GM18508 (cell line): ENCODE results near the gene MED12L.
A peak's percentile ranks its signal among the peaks of the same experiment; 100 is the strongest.

Experiments used
- ATAC-seq: cut with Tn5 transposase; IDR thresholded peaks from one replicate; pipeline ENCODE4 v1.9.1; 2021; ENCODE audit warnings: moderate number of reproducible peaks; ENCODE audit not compliant: insufficient read depth, unreplicated experiment

Gene MED12L

DNA sequence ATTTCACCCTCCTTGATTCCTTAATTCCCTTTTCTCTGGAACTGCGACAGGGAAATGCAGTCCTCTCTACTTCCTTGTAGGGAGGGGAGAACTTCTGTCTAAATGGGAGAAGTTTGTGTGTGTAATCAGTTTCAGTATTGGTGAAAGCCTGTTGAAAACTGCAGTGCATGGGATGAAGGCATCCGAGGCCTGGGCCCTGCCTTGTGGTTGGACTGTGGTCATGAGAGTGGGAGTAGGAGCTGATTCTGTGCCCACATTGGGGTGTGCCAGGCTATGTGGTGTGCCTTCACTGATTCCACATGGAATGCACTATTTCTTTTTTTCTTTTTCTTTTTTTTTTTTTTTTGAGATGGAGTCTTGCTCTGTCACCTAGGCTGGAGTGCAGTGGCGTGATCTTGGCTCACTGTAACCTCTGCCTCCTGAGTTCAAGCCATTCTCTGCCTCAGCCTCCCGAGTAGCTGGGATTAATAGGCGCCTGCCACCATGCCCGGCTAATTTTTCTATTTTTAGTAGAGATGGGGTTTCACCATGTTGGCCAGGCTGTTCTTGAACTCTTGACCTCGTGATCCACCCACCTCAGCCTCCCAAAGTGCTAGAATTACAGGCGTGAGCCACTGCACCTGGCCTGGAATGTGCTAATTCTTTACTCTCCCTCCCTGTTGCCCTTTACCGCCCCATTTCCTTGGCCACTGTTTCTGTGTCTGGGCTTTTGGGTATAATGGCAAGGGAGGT is 84.7 kb downstream of the MED12L start:
- peak; percentile 28 for ATAC-seq

GRCh38 chr3:151171145-151171757 is 85.8 kb downstream of the MED12L start:
- peak; percentile 57 for ATAC-seq

DNA sequence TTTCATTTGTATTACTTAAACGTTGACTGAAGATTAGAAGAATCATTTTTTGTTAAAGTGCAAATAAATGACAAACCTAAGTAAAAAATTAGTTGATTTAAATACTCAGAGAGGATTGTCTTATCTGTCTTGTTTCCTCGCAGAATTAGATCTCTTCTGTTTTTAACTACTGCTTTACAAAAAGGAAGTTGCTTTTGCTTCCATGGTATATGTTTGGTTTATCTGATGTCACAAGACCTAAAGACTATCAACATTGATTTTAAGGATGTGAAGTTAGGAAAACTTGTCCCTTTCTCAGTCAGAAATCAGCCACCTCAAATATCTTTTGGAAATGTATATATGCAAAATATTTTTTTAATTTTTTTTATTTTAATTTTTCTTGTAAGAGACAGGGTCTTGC is 88.9 kb downstream of the MED12L start:
- ATAC-seq, result no peak

DNA sequence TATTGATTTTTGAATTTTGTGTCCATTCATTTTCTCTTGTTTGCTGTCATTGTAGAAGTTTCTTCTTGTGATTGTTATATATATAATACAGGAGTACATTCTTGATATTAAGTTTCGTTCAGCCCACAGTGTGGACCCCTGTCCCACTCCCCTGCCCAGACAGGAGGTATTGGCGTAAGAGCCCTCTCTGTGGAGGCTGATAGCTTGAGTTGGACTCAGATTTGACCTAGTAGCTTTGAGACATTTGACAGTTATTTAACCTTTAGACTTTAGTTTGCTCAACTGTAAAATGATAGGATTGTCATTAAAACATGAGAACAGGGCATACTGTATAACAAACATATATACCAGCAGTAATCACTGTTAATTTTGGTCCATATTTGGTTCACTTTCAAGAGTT is 90.5 kb downstream of the MED12L start:
- no peak for ATAC-seq

DNA sequence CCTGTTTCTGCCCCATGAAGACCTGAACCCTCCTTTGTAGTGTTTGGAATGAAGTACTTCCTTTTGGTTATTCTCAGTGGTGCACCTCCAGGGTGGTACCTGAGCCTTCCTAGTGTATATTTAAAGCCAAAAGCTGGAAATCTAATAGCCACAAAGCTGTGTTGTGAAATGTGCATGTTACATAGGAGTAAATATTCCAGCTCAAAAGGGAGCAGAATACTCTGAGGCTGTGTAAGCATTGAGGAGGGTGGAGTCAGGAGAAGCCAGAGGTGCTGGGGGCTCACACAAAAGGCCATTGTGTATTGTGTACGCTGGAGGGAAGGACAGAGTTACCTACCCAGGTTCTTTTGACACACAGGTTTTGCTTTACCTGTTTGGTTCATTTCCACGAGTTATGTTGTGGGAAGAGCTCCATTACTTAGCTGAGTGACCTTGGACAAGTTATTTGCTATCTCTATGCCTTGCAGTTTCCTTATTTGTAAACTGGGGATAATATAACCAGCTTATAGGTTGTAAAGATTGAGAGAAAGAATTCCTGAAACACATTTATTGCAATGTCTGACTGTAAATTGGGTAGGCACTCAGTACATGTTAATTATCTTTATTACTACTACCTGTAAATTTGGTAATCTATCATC is 92.9 kb downstream of the MED12L start:
- ATAC-seq, result no peak

DNA sequence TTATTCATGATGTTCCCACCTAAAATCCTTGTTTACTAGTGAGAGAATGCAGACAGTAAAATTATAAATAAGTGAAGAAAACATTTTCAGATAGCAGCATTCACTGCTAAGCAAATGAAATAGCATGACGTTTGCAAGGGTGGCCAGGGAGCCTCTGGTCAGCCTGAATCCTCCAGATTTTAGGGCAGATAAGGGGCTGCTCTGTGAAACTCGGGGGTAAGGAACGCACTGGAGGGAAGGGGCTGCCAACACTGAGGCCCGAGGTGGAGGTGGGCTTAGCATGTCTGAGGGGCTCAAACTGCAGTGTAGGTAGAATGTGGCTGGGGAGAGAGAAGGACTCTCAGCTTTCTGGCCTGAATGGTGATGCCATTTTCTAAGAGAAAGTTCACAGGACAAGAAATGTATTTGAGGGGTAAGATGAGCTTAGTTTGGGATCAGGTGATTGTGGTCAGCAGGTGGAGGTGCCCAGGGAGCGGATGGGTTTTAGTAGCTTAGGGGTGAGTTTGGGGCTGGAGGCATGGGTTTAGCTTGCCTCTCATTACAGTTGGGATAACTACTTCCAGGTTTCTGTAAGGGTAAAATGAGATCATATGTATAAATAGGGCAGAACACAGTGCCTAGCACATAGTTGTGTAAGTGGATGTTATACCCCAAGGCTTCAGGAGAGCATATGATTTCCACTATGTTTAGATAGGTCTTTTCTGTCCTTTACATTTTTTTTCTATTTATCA is 97.0 kb downstream of the MED12L start:
- ATAC-seq, result no peak

- ATAC-seq, result no peak
Measured at GRCh38 chr3:151183265-151183671, 97.8 kb downstream of the MED12L start.

- ATAC-seq, result no peak
Measured at GRCh38 chr3:151191095-151191494, 105.6 kb downstream of the MED12L start.

- ATAC-seq, result no peak
Measured at GRCh38 chr3:151192545-151192944, 107.1 kb downstream of the MED12L start.

DNA sequence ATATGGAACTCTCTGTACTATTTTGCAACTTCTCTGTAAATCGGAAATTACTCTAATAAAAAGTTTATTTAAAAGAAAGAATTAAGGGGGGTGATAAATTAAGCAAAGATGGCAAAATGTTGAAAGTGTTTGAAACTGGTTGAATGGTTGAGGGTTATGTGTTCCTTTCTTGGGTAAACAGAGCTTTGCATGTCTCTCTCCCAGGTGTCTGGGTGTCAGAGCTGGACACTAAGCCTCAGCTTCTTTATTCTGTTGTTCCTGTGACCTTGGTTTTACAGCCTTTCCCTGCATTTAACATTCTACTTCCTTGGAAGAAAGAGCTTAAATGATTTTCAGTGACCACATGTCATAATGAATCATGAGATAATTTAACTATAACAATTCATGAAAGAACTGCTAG is 110.4 kb downstream of the MED12L start:
- ATAC-seq, result no peak

DNA sequence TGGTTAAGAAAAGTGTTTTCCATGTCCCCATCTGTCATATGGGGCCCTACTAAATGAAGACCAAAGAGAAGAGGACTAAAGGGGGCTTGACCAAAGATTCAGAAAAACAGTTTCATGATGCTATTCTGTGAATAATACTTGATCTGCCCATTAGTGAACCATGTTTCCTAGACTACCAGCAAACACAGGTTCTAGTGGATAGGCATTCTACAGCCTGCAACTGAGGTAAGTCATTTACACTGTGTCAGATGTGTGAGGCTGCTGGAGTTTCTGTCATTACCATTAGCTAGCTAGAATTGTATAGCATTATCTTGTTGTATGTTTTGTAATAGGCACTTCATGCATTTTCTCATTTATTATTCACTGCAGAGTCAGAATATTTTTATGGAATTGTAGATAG is 111.0 kb downstream of the MED12L start:
- ATAC-seq, result no peak

GRCh38 chr3:151197228-151197627 is 111.8 kb downstream of the MED12L start:
- no peak for ATAC-seq

DNA sequence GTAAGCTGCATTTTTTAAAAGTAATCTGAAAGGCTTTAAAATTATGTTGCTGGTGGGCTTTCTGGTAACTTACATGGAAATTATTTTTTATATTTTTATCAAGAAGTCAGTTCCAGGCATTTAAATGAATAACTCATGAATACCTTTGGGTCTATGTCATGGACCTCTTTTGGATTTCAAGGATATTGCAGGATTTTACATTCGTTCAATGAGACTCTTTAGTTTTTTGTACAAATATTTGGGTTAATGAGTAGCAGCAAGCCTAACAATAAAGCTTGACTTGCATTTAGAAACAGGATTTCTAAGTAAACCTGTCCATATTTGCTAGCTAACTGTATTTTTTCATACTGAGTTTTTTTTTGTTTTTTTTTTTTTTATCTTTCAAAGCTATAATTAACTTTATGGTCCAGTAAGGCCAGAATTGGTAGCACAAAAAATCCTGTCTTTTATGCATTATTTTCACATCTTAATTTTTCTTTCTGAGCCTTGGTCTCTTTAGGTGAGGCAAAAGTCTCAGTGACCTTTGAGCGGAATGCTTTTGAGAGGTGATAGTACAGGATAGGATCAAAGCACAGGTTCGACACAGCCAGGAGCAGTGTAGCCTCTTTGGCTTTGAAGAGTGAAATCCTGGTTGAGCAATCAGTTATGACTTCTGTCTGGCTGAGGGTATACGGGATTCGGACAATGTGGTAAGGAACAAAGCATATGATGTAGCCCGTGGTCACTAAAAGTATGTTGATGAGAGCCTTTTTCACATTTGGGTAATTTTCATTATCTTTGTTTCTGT is 112.7 kb downstream of the MED12L start:
- ATAC-seq, result no peak

- no peak for ATAC-seq
Measured at GRCh38 chr3:151198849-151199248, 113.4 kb downstream of the MED12L start.

DNA sequence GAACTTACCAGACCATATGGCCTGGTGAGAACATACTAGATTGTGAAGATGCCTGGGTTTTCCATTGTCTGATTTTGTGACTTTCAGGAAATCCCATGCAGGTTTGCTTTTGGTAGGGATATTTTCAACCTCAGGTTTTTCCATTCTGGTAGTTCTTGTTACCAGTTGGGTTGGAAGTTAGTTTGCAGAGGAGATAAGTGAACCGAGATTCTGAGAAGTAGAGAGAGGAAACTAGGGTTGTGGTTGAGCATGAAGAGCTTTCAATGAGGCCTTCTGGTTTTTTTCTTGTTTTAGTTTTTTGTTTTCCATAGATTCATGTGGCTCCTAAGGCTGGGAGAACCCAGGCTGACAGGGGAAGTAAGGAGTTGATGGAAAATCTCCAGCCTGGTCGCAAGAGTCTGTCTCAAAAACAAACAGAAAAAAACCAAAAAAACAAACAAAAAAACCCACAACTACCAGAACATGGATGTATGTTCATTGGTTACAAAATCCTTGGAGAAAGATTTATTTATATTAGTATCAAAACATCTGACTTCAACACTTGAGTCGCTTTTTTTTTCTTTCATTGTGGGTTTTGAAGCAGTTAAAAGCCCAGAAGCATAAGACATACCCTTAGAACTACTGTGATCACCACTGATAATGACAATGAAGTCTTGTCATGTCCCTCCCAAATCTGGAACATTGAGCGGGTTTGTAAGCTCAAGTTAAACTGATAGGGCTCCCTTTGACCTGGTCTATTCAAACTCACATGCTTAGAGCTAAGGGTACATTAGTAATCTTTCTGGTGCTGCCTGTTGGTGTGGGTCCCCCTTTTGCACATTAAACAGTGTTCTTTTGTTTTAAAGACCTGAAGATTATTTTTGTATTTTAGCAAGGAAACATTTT is 114.3 kb downstream of the MED12L start:
- no peak for ATAC-seq

DNA sequence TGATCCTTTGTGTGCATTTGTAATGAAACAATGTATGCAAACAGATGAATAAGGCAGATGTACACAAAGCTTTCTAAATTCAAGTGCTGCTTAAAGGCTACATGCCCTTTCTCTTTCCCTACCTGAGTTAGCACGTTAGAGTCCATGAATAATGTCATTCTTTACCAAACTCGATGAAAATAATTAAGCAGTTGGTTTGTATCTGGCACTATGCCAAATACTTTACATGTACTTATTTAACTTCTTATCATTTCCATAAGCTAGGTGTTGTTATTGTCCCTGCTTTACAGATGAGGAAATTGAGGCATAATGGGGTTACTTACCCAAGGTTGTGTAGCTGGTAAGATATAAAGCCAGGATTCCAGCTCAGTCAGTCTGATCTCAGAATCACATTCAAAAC is 115.1 kb downstream of the MED12L start:
- ATAC-seq, result no peak

GRCh38 chr3:151201051-151201730 is 115.7 kb downstream of the MED12L start:
- ATAC-seq, result no peak

- peak; percentile 81 for ATAC-seq
Measured at GRCh38 chr3:151203051-151203420, 117.6 kb downstream of the MED12L start, which contains the start of gene GPR171. Gene GPR171 (minus strand): TSS chr3:151203216. CDS start chr3:151199386, 3,830 bp downstream.
